CD14-positive monocyte (primary cell): ENCODE results near the gene OTULIN. TPM values are rescaled to one million over a fixed set of nuclear protein-coding genes. Genes with fewer than 3 reads are reported as not detected.

Source experiments
- DNase-seq, 3 donors: peaks; one replicate each; pipeline ENCODE4 v3.0.0-alpha.2; 2011 to 2022
- H2AFZ ChIP-seq: 2 replicates; pipeline ENCODE4 v1.6.0; 2012; ENCODE audit warnings: mild to moderate bottlenecking, low read depth, low read length, inconsistent platforms; ENCODE audit not compliant: insufficient read depth, poor library complexity, severe bottlenecking
- H3K27ac ChIP-seq, 2 donors: 1 replicate in 1 of 2; 2 replicates in 1 of 2; pipeline ENCODE4 v1.5.1; 2012 to 2013; ENCODE audit warnings: low read length in 2 of 2, control low read depth in 1 of 2, inconsistent platforms in 1 of 2, low read depth in 1 of 2, mild to moderate bottlenecking in 1 of 2
- H3K27me3 ChIP-seq, 2 donors: one replicate each; pipeline versions ENCODE4 v1.6.0 to v1.6.1; 2011 to 2013; ENCODE audit warnings: low read length in 2 of 2; ENCODE audit not compliant: control insufficient read depth in 2 of 2, insufficient read depth in 2 of 2
- H3K36me3 ChIP-seq, 2 donors: replicated peaks in 1 of 2; 1 replicate in 1 of 2; 2 replicates in 1 of 2; pipeline versions ENCODE4 v1.5.1 to v1.6.1; 2012 to 2013; ENCODE audit warnings: low read length in 2 of 2, control low read depth in 1 of 2, inconsistent platforms in 1 of 2, mild to moderate bottlenecking in 1 of 2; ENCODE audit not compliant: insufficient read depth in 2 of 2, control insufficient read depth in 1 of 2
- H3K4me1 ChIP-seq, 2 donors: 1 replicate in 1 of 2; 2 replicates in 1 of 2; pipeline versions ENCODE4 v1.5.1 to v1.6.1; 2012 to 2013; ENCODE audit warnings: low read length in 2 of 2, control low read depth in 1 of 2, inconsistent platforms in 1 of 2, mild to moderate bottlenecking in 1 of 2, moderate library complexity in 1 of 2; ENCODE audit not compliant: insufficient read depth in 2 of 2, control insufficient read depth in 1 of 2
- H3K4me2 ChIP-seq: replicated peaks from 2 replicates; pipeline ENCODE3; 2012; ENCODE audit warnings: low read length, moderate library complexity, mild to moderate bottlenecking; ENCODE audit not compliant: poor library complexity, severe bottlenecking; ENCODE audit errors: extremely low read depth
- H3K4me3 ChIP-seq, 3 experiments: fragments of 200-600 bp in 1 of 3; sonication (generic) in 1 of 3; replicated peaks in 1 of 3; 1 replicate in 2 of 3; 2 replicates in 1 of 3; pipeline ENCODE4 v1.5.1; 2011 to 2013; ENCODE audit warnings: low read length in 3 of 3, mild to moderate bottlenecking in 3 of 3, control low read depth in 2 of 3, low read depth in 2 of 3, inconsistent platforms in 1 of 3, moderate library complexity in 1 of 3
- H3K79me2 ChIP-seq: 2 replicates; pipeline ENCODE4 v1.6.0; 2012; ENCODE audit warnings: mild to moderate bottlenecking, control low read depth, inconsistent platforms, low read length, moderate library complexity; ENCODE audit not compliant: insufficient read depth
- H3K9ac ChIP-seq: 2 replicates; pipeline ENCODE4 v1.6.0; 2017; ENCODE audit warnings: low read length, mild to moderate bottlenecking; ENCODE audit not compliant: insufficient read depth, poor library complexity, severe bottlenecking
- H3K9me3 ChIP-seq, 2 donors: replicated peaks in 1 of 2; 1 replicate in 1 of 2; 2 replicates in 1 of 2; pipeline versions ENCODE4 v1.5.1 to v1.6.1; 2012 to 2013; ENCODE audit warnings: low read length in 2 of 2, control low read depth in 1 of 2; ENCODE audit not compliant: control insufficient read depth in 1 of 2, insufficient read depth in 1 of 2
- H4K20me1 ChIP-seq: 2 replicates; pipeline ENCODE4 v1.6.0; 2012; ENCODE audit warnings: mild to moderate bottlenecking, low read length, control low read depth, moderate library complexity; ENCODE audit not compliant: insufficient read depth
- H3K27ac Mint-ChIP-seq, 7 donors: one replicate each; pipeline ENCODE4 v1.8.0; 2020; ENCODE audit warnings: mild to moderate bottlenecking in 7 of 7, mixed read lengths in 7 of 7, moderate library complexity in 6 of 7, inconsistent platforms in 2 of 7
- H3K27me3 Mint-ChIP-seq, 3 donors: one replicate each; pipeline ENCODE4 v1.8.0; 2021 to 2022; ENCODE audit warnings: low read depth in 3 of 3, mild to moderate bottlenecking in 3 of 3, mixed read lengths in 3 of 3, moderate library complexity in 3 of 3, inconsistent platforms in 1 of 3
- H3K36me3 Mint-ChIP-seq, 2 donors: one replicate each; pipeline ENCODE4 v1.8.0; 2020; ENCODE audit warnings: mixed read lengths in 2 of 2, inconsistent platforms in 1 of 2, mild to moderate bottlenecking in 1 of 2
- H3K4me1 Mint-ChIP-seq: one replicate; pipeline ENCODE4 v1.8.0; 2020; ENCODE audit warnings: mild to moderate bottlenecking, mixed read lengths
- H3K4me3 Mint-ChIP-seq, 2 donors: one replicate each; pipeline ENCODE4 v1.8.0; 2020; ENCODE audit warnings: mild to moderate bottlenecking in 2 of 2, mixed read lengths in 2 of 2, moderate library complexity in 1 of 2
- H3K9me3 Mint-ChIP-seq, 7 donors: one replicate each; pipeline ENCODE4 v1.8.0; 2020 to 2022; ENCODE audit warnings: mixed read lengths in 7 of 7, mild to moderate bottlenecking in 6 of 7, moderate library complexity in 6 of 7, inconsistent platforms in 2 of 7
- WGBS: methylation state at CpG from one replicate; pipeline ENCODE4 v1.1.5; 2013; ENCODE audit warnings: missing lambda C conversion rate; ENCODE audit not compliant: insufficient coverage; 5-methylcytosine and 5-hydroxymethylcytosine counted together
- intact Hi-C, 2 donors: fragments of 100-400 bp; cut with micrococcal nuclease; formaldehyde crosslinking; loops; one replicate each; pipeline versions ENCODE4 v1.15.0 to v1.15.1; 2023
- polyA plus RNA-seq, 3 donors: library from polyadenylated mRNA; depleted of rRNA in 1 of 3; unstranded in 2 of 3; stranded (reverse) in 1 of 3; fragments of 300-500 nt in 2 of 3; fragments of >200 nt in 1 of 3; fragmentation: Illumina TruSeq in 2 of 3; gene quantifications; 1 replicate in 2 of 3; 2 replicates in 1 of 3; pipeline ENCODE4 v1.2.3, GENCODE V29; 2012 to 2021
- TF ChIP-seq, protein P1 (sequence below): fragments of 200-600 bp; IDR thresholded peaks from one replicate; pipeline ENCODE4 v1.8.0; 2022; ENCODE audit warnings: antibody characterized with exemption, mild to moderate bottlenecking

The OTULIN gene
- polyA plus RNA-seq, 3 donors, result 13.7 to 14.2 (median 14.0) TPM

DNA sequence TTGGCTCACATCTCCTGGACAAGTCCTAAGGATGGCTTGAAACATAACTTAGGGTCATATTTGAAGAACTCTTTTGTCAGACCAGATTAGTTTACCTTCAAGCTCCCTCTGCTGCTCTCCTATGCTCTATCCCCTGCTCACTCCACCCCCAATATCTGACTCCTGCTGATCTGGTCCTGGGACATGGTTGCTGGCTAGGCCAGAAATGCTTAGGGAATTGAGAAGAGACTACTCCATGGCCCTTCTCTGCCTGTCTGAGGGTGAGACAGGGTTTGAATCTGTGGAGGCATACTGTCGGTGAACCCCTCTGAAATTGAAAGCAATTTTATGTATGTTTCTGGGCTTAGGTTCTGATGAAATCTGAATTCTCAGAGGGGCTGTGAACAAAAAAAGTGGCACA lies 3.3 kb downstream of the OTULIN start:
- H3K27ac ChIP-seq, result no peak overlapping the region
- WGBS, result 100% methylated on average over 1 of the region's 1 CpG
- H4K20me1 ChIP-seq, result peaks cover 78% of the 10 kb centered on the region
- no peak overlapping the region for H3K9ac ChIP-seq
- H3K4me2 ChIP-seq, result no peak overlapping the region
- H3K9me3 ChIP-seq, result no peaks in the 10 kb centered on the region
- Mint-ChIP-seq H3K4me1 (peaks cover 75% of the 10 kb centered on the region), H3K27ac (peak overlapping the region in 4 of 7 donors; percentile 37 to 87 (median 59)), H3K9me3 (no peaks in the 10 kb centered on the region), H3K36me3 (peaks cover 12 to 23% of the 10 kb centered on the region in 2 donors), H3K27me3 (peaks cover 0 to 2% (median 2%) of the 10 kb centered on the region in 3 donors), H3K4me3 (no peak overlapping the region)
- TF ChIP-seq, protein P1, sequence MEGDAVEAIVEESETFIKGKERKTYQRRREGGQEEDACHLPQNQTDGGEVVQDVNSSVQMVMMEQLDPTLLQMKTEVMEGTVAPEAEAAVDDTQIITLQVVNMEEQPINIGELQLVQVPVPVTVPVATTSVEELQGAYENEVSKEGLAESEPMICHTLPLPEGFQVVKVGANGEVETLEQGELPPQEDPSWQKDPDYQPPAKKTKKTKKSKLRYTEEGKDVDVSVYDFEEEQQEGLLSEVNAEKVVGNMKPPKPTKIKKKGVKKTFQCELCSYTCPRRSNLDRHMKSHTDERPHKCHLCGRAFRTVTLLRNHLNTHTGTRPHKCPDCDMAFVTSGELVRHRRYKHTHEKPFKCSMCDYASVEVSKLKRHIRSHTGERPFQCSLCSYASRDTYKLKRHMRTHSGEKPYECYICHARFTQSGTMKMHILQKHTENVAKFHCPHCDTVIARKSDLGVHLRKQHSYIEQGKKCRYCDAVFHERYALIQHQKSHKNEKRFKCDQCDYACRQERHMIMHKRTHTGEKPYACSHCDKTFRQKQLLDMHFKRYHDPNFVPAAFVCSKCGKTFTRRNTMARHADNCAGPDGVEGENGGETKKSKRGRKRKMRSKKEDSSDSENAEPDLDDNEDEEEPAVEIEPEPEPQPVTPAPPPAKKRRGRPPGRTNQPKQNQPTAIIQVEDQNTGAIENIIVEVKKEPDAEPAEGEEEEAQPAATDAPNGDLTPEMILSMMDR, result no peak
- no peaks in the 10 kb centered on the region for H3K27me3 ChIP-seq
- H3K36me3 ChIP-seq, result peaks cover 4 to 15% of the 10 kb centered on the region in 2 donors
- peaks cover 80% of the 10 kb centered on the region for H3K79me2 ChIP-seq
- H3K4me1 ChIP-seq, result peaks cover 50 to 61% of the 10 kb centered on the region in 2 donors
- DNase-seq, result no peak
- H2AFZ ChIP-seq, result no peak overlapping the region
- intact Hi-C loops, result loop anchor here in 1 of 2 donors (10.0 kb wide), 1 partner anchor 83 kb away; the partner anchor contains the start of gene OTULINL
- no peak overlapping the region for H3K4me3 ChIP-seq

DNA sequence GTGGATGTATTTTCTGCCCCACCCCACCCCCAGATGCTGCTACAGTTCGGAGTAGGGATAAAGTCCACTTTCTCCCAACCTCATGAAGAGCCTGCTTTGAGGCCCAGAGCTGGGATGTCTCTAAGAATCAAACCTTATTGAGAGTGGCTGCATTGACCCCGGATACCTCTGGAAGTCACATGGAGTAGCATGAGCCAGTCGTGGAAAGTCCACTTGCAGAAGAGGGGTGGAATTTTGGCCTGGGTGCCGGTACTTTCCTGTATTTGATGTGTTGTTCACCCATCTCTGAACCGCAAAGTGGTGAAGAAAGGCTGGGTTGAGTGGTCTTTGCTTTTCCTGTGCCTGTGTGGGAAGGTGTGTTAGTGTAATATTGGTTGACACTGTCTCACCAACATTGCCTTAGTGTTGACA lies 3.7 kb downstream of the OTULIN start:
- Histone ChIP-seq H3K4me2 (no peak overlapping the region), H3K4me3 (no peak overlapping the region), H3K27me3 (no peaks in the 10 kb centered on the region), H3K36me3 (peaks cover 4 to 15% of the 10 kb centered on the region in 2 donors), H4K20me1 (peaks cover 82% of the 10 kb centered on the region), H3K4me1 (peaks cover 49 to 59% of the 10 kb centered on the region in 2 donors), H3K79me2 (peaks cover 84% of the 10 kb centered on the region), H3K9ac (no peak overlapping the region), H3K9me3 (no peaks in the 10 kb centered on the region), H2AFZ (no peak overlapping the region), H3K27ac (no peak overlapping the region)
- no peak overlapping the region for H3K4me3 Mint-ChIP-seq
- no peak for DNase-seq
- TF ChIP-seq, protein P1, result no peak
- H3K36me3 Mint-ChIP-seq, result peaks cover 14 to 26% of the 10 kb centered on the region in 2 donors
- peaks cover 0 to 2% (median 2%) of the 10 kb centered on the region in 3 donors for H3K27me3 Mint-ChIP-seq
- H3K27ac Mint-ChIP-seq, result peak overlapping the region in 4 of 7 donors; percentile 29 to 87 (median 63)
- intact Hi-C loops, result loop anchor here in 1 of 2 donors (10.0 kb wide), 1 partner anchor 83 kb away; the partner anchor contains the start of gene OTULINL
- 97% methylated on average over 4 of the region's 5 CpGs for WGBS
- H3K9me3 Mint-ChIP-seq, result no peaks in the 10 kb centered on the region
- peaks cover 75% of the 10 kb centered on the region for H3K4me1 Mint-ChIP-seq
